Small intestine (tissue), 7 donors: Measurements from ENCODE around the gene PCNX2. TPM values are rescaled to one million over a fixed set of nuclear protein-coding genes. Genes with fewer than 3 reads are reported as not detected.

Source experiments
- DNase-seq, 2 donors: peaks; one replicate each; pipeline versions ENCODE4 v3.0.0 to v3.0.0-alpha.2; 2013
- FAIRE-seq: peaks from 2 replicates; lab custom pipeline; 2012; peaks lifted over from hg19 to GRCh38; lab: Jason Lieb, UNC
- H3K27ac ChIP-seq, 3 donors: one replicate each; pipeline ENCODE4 v1.5.1; 2013; ENCODE audit warnings: low read length in 2 of 3, mild to moderate bottlenecking in 2 of 3, control low read depth in 1 of 3, inconsistent platforms in 1 of 3, low read depth in 1 of 3, moderate library complexity in 1 of 3
- H3K27me3 ChIP-seq, 3 donors: one replicate each; pipeline ENCODE4 v1.6.1; 2013; ENCODE audit warnings: low read length in 3 of 3, inconsistent platforms in 1 of 3; ENCODE audit not compliant: control insufficient read depth in 3 of 3, insufficient read depth in 3 of 3
- H3K36me3 ChIP-seq, 3 donors: one replicate each; pipeline ENCODE4 v1.6.1; 2013; ENCODE audit warnings: low read length in 3 of 3, inconsistent platforms in 1 of 3, low read depth in 1 of 3, mild to moderate bottlenecking in 1 of 3, moderate library complexity in 1 of 3; ENCODE audit not compliant: control insufficient read depth in 3 of 3, insufficient read depth in 2 of 3
- H3K4me1 ChIP-seq, 3 donors: one replicate each; pipeline ENCODE4 v1.6.1; 2013; ENCODE audit warnings: low read length in 2 of 3, inconsistent platforms in 1 of 3, low read depth in 1 of 3, mild to moderate bottlenecking in 1 of 3, moderate library complexity in 1 of 3; ENCODE audit not compliant: control insufficient read depth in 3 of 3, insufficient read depth in 2 of 3
- H3K4me3 ChIP-seq, 3 donors: one replicate each; pipeline ENCODE4 v1.5.1; 2013; ENCODE audit warnings: low read length in 3 of 3, control low read depth in 1 of 3, inconsistent platforms in 1 of 3, low read depth in 1 of 3, mild to moderate bottlenecking in 1 of 3, moderate library complexity in 1 of 3
- H3K9me3 ChIP-seq, 2 donors: one replicate each; pipeline ENCODE4 v1.6.1; 2013; ENCODE audit warnings: low read depth in 1 of 2, low read length in 1 of 2; ENCODE audit not compliant: control insufficient read depth in 2 of 2, insufficient read depth in 1 of 2
- WGBS, 3 donors: extraction: QIAGEN DNeasy Blood & Tissue Kit; methylation state at CpG; one replicate each; pipeline ENCODE4 v1.1.7; 2013; 5-methylcytosine and 5-hydroxymethylcytosine counted together
- polyA plus RNA-seq, 4 donors: library from polyadenylated mRNA; stranded (reverse) in 3 of 4; unstranded in 1 of 4; fragments of 200-250 nt in 3 of 4; fragments of 120-200 nt in 1 of 4; gene quantifications; one replicate each; pipeline versions ENCODE4 v1.2.1 to v1.2.3, GENCODE V29; 2013
- donor health status: healthy with polysubstance abuse.
- donor health status: control.
- donor health status: control.
- donor health status: Bipolar disorder and iron deficiency.
- donor health status: healthy.

The PCNX2 gene
- polyA plus RNA-seq, 4 donors, result 1.3 to 18.1 (median 5.1) TPM

- WGBS, 3 donors, result 69 to 92% (median 82%) methylated on average over 4 of the region's 4 CpGs
- Histone ChIP-seq H3K36me3 (peaks cover 0 to 31% (median 8%) of the 10 kb centered on the region in 3 donors), H3K9me3 (peaks cover 0 to 2% of the 10 kb centered on the region in 2 donors), H3K27ac (no peak overlapping the region), H3K4me3 (no peak overlapping the region), H3K4me1 (peaks cover 0 to 4% (median 0%) of the 10 kb centered on the region in 3 donors), H3K27me3 (no peaks in the 10 kb centered on the region)
- DNase-seq, result no peak
- no peak for FAIRE-seq
Measured at GRCh38 chr1:232978815-232979214, 316.7 kb downstream of the PCNX2 start.

GRCh38 chr1:232978091-232978634, 317.4 kb downstream of the PCNX2 start:
- no peak for FAIRE-seq
- Histone ChIP-seq H3K4me1 (peaks cover 0 to 4% (median 0%) of the 10 kb centered on the region in 3 donors), H3K4me3 (no peak overlapping the region), H3K9me3 (peaks cover 0 to 2% of the 10 kb centered on the region in 2 donors), H3K27ac (no peak overlapping the region), H3K27me3 (no peaks in the 10 kb centered on the region), H3K36me3 (peaks cover 0 to 31% (median 8%) of the 10 kb centered on the region in 3 donors)
- DNase-seq, result no peak
- WGBS, 3 donors, result 63 to 87% (median 76%) methylated on average over 8 of the region's 8 CpGs

- 91 to 97% (median 96%) methylated on average over 3 of the region's 3 CpGs for WGBS, 3 donors
- Histone ChIP-seq H3K27me3 (no peaks in the 10 kb centered on the region), H3K4me3 (no peak overlapping the region)
Measured at GRCh38 chr1:232974971-232975370, 320.6 kb downstream of the PCNX2 start.

GRCh38 chr1:232973652-232974611, 321.6 kb downstream of the PCNX2 start:
- Histone ChIP-seq H3K27me3 (no peaks in the 10 kb centered on the region), H3K4me1 (peaks cover 0 to 4% (median 0%) of the 10 kb centered on the region in 3 donors), H3K36me3 (peaks cover 12 to 47% (median 24%) of the 10 kb centered on the region in 3 donors), H3K27ac (no peak overlapping the region), H3K9me3 (peaks cover 0 to 14% of the 10 kb centered on the region in 2 donors), H3K4me3 (no peak overlapping the region)
- DNase-seq (no peak), FAIRE-seq (no peak)
- WGBS, 3 donors, result 83 to 96% (median 91%) methylated on average over 2 of the region's 2 CpGs

More at GRCh38 chr1:232974971-232975370, 320.6 kb downstream of the PCNX2 start:
- Histone ChIP-seq H3K9me3 (peaks cover 0 to 14% of the 10 kb centered on the region in 2 donors), H3K36me3 (peaks cover 12 to 49% (median 24%) of the 10 kb centered on the region in 3 donors), H3K27ac (peak overlapping the region in 1 of 3 donors; percentile 55), H3K4me1 (peaks cover 0 to 4% (median 0%) of the 10 kb centered on the region in 3 donors)
- FAIRE-seq (no peak), DNase-seq (peak in 1 of 2 donors; percentile 12)

GRCh38 chr1:232970508-232970907, 325.0 kb downstream of the PCNX2 start:
- H3K4me3 ChIP-seq, result no peak overlapping the region
- 76 to 89% (median 87%) methylated on average over 4 of the region's 4 CpGs for WGBS, 3 donors
- no peak overlapping the region for H3K27ac ChIP-seq
- H3K27me3 ChIP-seq, result no peaks in the 10 kb centered on the region
- no peak for DNase-seq
- no peak for FAIRE-seq
- H3K36me3 ChIP-seq, result peaks cover 12 to 41% (median 19%) of the 10 kb centered on the region in 3 donors
- H3K9me3 ChIP-seq, result peaks cover 0 to 14% of the 10 kb centered on the region in 2 donors
- H3K4me1 ChIP-seq, result peaks cover 0 to 4% (median 0%) of the 10 kb centered on the region in 3 donors

- no peak for DNase-seq
- Histone ChIP-seq H3K36me3 (peaks cover 12 to 45% (median 19%) of the 10 kb centered on the region in 3 donors), H3K4me3 (no peak overlapping the region), H3K27ac (no peak overlapping the region), H3K4me1 (peaks cover 0 to 4% (median 0%) of the 10 kb centered on the region in 3 donors), H3K9me3 (peaks cover 0 to 14% of the 10 kb centered on the region in 2 donors), H3K27me3 (no peaks in the 10 kb centered on the region)
- no peak for FAIRE-seq
- WGBS, 3 donors, result 84 to 96% (median 96%) methylated on average over 5 of the region's 5 CpGs
Measured at GRCh38 chr1:232969799-232970198, 325.7 kb downstream of the PCNX2 start.

GRCh38 chr1:232968965-232969364, 326.6 kb downstream of the PCNX2 start:
- no peak overlapping the region for H3K27ac ChIP-seq
- DNase-seq (no peak), FAIRE-seq (no peak)
- 62 to 84% (median 63%) methylated on average over 3 of the region's 3 CpGs for WGBS, 3 donors
- no peaks in the 10 kb centered on the region for H3K27me3 ChIP-seq
- H3K4me1 ChIP-seq, result peaks cover 0 to 4% (median 0%) of the 10 kb centered on the region in 3 donors
- no peak overlapping the region for H3K4me3 ChIP-seq
- H3K36me3 ChIP-seq, result peaks cover 12 to 45% (median 19%) of the 10 kb centered on the region in 3 donors
- H3K9me3 ChIP-seq, result peaks cover 0 to 12% of the 10 kb centered on the region in 2 donors

- Histone ChIP-seq H3K9me3 (peaks cover 0 to 12% of the 10 kb centered on the region in 2 donors), H3K4me1 (peaks cover 0 to 4% (median 0%) of the 10 kb centered on the region in 3 donors), H3K27me3 (no peaks in the 10 kb centered on the region), H3K36me3 (peaks cover 12 to 45% (median 19%) of the 10 kb centered on the region in 3 donors), H3K27ac (no peak overlapping the region), H3K4me3 (no peak overlapping the region)
- WGBS, 3 donors, result 87 to 100% (median 99%) methylated on average over 5 of the region's 5 CpGs
- no peak for FAIRE-seq
- no peak for DNase-seq
Measured at GRCh38 chr1:232968391-232968790, 327.1 kb downstream of the PCNX2 start.
